HCT116 (cell line): ENCODE results near the gene TNFAIP8. TPM values are rescaled to one million over a fixed set of nuclear protein-coding genes. Genes with fewer than 3 reads are reported as not detected.

Source experiments
- ATAC-seq: fragments of 200-7000 bp; cut with Tn5 transposase; 2 replicates; pipeline ENCODE4 v1.9.1; 2020; ENCODE audit warnings: mild to moderate bottlenecking, moderate library complexity
- BruUV-seq: library from RNA; stranded (reverse); fragments of 400-500 nt; replicated peaks from 2 replicates; lab custom pipeline; 2021; lab: Mats Ljungman, UMichigan
- CTCF ChIA-PET: fragments of 300-600 bp; sonication (Branson Sonifier 250); formaldehyde crosslinking; loops from one replicate; lab custom pipeline; 2021; ENCODE audit warnings: antibody characterized with exemption; lab: Charles Lee
- POLR2A ChIA-PET: fragments of 300-600, 350-600 bp; sonication (Branson Sonifier 250); formaldehyde crosslinking; loops from one replicate; lab custom pipeline; 2021; ENCODE audit warnings: antibody characterized with exemption; lab: Charles Lee
- RAD21 ChIA-PET, 2 experiments: fragments of 300-600 bp; sonication (Branson Sonifier 250); formaldehyde crosslinking; loops; one replicate each; lab custom pipeline; 2023; ENCODE audit warnings: low total read pairs in 2 of 2; ENCODE audit not compliant: uncharacterized antibody in 2 of 2, unreplicated experiment in 2 of 2, low non-redundant PET in 1 of 2; lab: Charles Lee
- DNase-seq: peaks from one replicate; pipeline ENCODE4 v3.0.0-alpha.2; 2010; ENCODE audit warnings: low read depth, low spot score
- H2AFZ ChIP-seq: fragments of 200-600 bp; shearing (Covaris generic), sonication (generic); 2 replicates; pipeline ENCODE4 v1.6.1; 2017; ENCODE audit warnings: low read depth, mixed run types, mixed read lengths, antibody characterized with exemption, low read length; ENCODE audit not compliant: poor library complexity, severe bottlenecking
- H3K27ac ChIP-seq: 2 replicates; pipeline ENCODE4 v1.5.1; 2012; ENCODE audit warnings: low read depth, low read length
- H3K27me3 ChIP-seq: fragments of 200-600 bp; sonication (generic); 2 replicates; pipeline ENCODE4 v1.6.1; 2016; ENCODE audit warnings: mixed run types, low read length, mixed read lengths; ENCODE audit not compliant: insufficient read depth
- H3K36me3 ChIP-seq, 2 experiments: fragments of 200-500 bp in 1 of 2; fragments of 200-600 bp in 1 of 2; sonication (Bioruptor generic) in 1 of 2; sonication (generic) in 1 of 2; 2 replicates each; pipeline versions ENCODE4 v1.5.1 to v1.6.1; 2014 to 2016; ENCODE audit warnings: low read length in 2 of 2, inconsistent platforms in 1 of 2, mixed read lengths in 1 of 2, mixed run types in 1 of 2; ENCODE audit not compliant: insufficient read depth in 2 of 2, control insufficient read depth in 1 of 2
- H3K4me1 ChIP-seq, 2 experiments: fragments of 200-600 bp in 1 of 2; sonication (generic) in 1 of 2; 2 replicates each; pipeline versions ENCODE4 v1.5.1 to v1.6.1; 2012 to 2017; ENCODE audit warnings: low read length in 2 of 2, inconsistent platforms in 1 of 2, mild to moderate bottlenecking in 1 of 2, mixed read lengths in 1 of 2, mixed run types in 1 of 2, moderate library complexity in 1 of 2; ENCODE audit not compliant: insufficient read depth in 2 of 2, control insufficient read depth in 1 of 2
- H3K4me2 ChIP-seq: fragments of 200-600 bp; sonication (generic); 2 replicates; pipeline ENCODE4 v1.6.1; 2017; ENCODE audit warnings: mixed run types, low read length, mixed read lengths
- H3K4me3 ChIP-seq, 2 experiments: fragments of 200-600 bp in 1 of 2; sonication (generic) in 1 of 2; replicated peaks in 1 of 2; 2 replicates each; pipeline ENCODE4 v1.5.1; 2011 to 2016; ENCODE audit warnings: low read length in 2 of 2, control low read depth in 1 of 2, low read depth in 1 of 2, mild to moderate bottlenecking in 1 of 2, mixed read lengths in 1 of 2, mixed run types in 1 of 2
- H3K79me2 ChIP-seq: fragments of 200-600 bp; sonication (generic); 2 replicates; pipeline ENCODE4 v1.6.1; 2017; ENCODE audit warnings: mild to moderate bottlenecking, mixed run types, low read length, moderate library complexity, mixed read lengths; ENCODE audit not compliant: insufficient read depth
- H3K9ac ChIP-seq: fragments of 200-600 bp; sonication (generic); 2 replicates; pipeline ENCODE4 v1.6.1; 2016; ENCODE audit warnings: low read length, mixed read lengths
- H3K9me2 ChIP-seq: fragments of 200-600 bp; sonication (generic), shearing (Covaris generic); 2 replicates; pipeline ENCODE4 v1.6.1; 2017; ENCODE audit warnings: mixed run types, mild to moderate bottlenecking, moderate library complexity; ENCODE audit not compliant: insufficient read depth
- H3K9me3 ChIP-seq, 2 experiments: fragments of 200-500 bp in 1 of 2; fragments of 200-600 bp in 1 of 2; sonication (Bioruptor generic) in 1 of 2; sonication (generic) in 1 of 2; 2 replicates each; pipeline ENCODE4 v1.6.1; 2014 to 2017; ENCODE audit warnings: low read length in 2 of 2, mixed read lengths in 2 of 2, inconsistent platforms in 1 of 2, low read depth in 1 of 2, mild to moderate bottlenecking in 1 of 2, mixed run types in 1 of 2, moderate library complexity in 1 of 2; ENCODE audit not compliant: control insufficient read depth in 1 of 2, insufficient read depth in 1 of 2
- H4K20me1 ChIP-seq: fragments of 200-600 bp; sonication (generic), shearing (Covaris generic); 2 replicates; pipeline ENCODE4 v1.6.1; 2017; ENCODE audit warnings: mixed run types, mild to moderate bottlenecking, moderate library complexity; ENCODE audit not compliant: insufficient read depth
- CBX3 ChIP-seq: IDR thresholded peaks from 2 replicates; pipeline ENCODE4 v1.6.1; 2012; ENCODE audit warnings: low read depth
- EGR1 ChIP-seq: IDR thresholded peaks from 2 replicates; pipeline ENCODE4 v1.6.1; 2012; ENCODE audit warnings: low read depth
- ELF1 ChIP-seq: IDR thresholded peaks from 2 replicates; pipeline ENCODE4 v1.6.1; 2012; ENCODE audit warnings: low read depth, borderline replicate concordance
- EZH2 ChIP-seq: fragments of 200-600 bp; sonication (generic); IDR thresholded peaks from 2 replicates; pipeline ENCODE4 v1.6.1; 2017; ENCODE audit warnings: antibody characterized with exemption, mixed run types
- EZH2phosphoT487 ChIP-seq: fragments of 200-600 bp; IDR thresholded peaks from 2 replicates; pipeline ENCODE4 v1.6.1; 2018; ENCODE audit warnings: antibody characterized with exemption, borderline replicate concordance
- FOSL1 ChIP-seq: IDR thresholded peaks from 2 replicates; pipeline ENCODE4 v1.6.1; 2012; ENCODE audit warnings: low read depth
- JUND ChIP-seq: IDR thresholded peaks from 2 replicates; pipeline ENCODE4 v1.6.1; 2012
- POLR2A ChIP-seq: IDR thresholded peaks from 2 replicates; pipeline ENCODE4 v1.7.0; 2011; ENCODE audit warnings: borderline replicate concordance; ENCODE audit not compliant: insufficient read depth, insufficient read length; ENCODE audit errors: extremely low read depth
- POLR2AphosphoS5 ChIP-seq: IDR thresholded peaks from 2 replicates; pipeline ENCODE4 v1.6.1; 2011; ENCODE audit warnings: mild to moderate bottlenecking, low read depth, low read length, moderate library complexity
- RAD21 ChIP-seq: IDR thresholded peaks from 2 replicates; pipeline ENCODE4 v1.6.1; 2012; ENCODE audit warnings: low read depth, mild to moderate bottlenecking
- SIN3A ChIP-seq: IDR thresholded peaks from 2 replicates; pipeline ENCODE4 v1.6.1; 2012; ENCODE audit warnings: low read depth
- SRF ChIP-seq: IDR thresholded peaks from 2 replicates; pipeline ENCODE4 v1.6.1; 2012; ENCODE audit warnings: low read depth
- TCF7L2 ChIP-seq: IDR thresholded peaks from 2 replicates; pipeline ENCODE4 v1.7.0; 2011; ENCODE audit warnings: borderline replicate concordance, inconsistent platforms; ENCODE audit not compliant: insufficient read depth, insufficient read length; ENCODE audit errors: extremely low read depth
- YY1 ChIP-seq: IDR thresholded peaks from 2 replicates; pipeline ENCODE4 v1.6.1; 2011; ENCODE audit warnings: low read length, low read depth, moderate library complexity, mild to moderate bottlenecking; ENCODE audit not compliant: insufficient replicate concordance; ENCODE audit errors: extremely low read depth
- ZFX ChIP-seq: fragments of 450-650 bp; IDR thresholded peaks from 2 replicates; pipeline ENCODE4 v1.6.1; 2017
- ZNF274 ChIP-seq: fragments of 200-500 bp; sonication (Bioruptor generic); IDR thresholded peaks from 2 replicates; pipeline ENCODE4 v1.6.1; 2014; ENCODE audit warnings: mild to moderate bottlenecking, low read depth, low read length, inconsistent platforms
- intact Hi-C: fragments of 100-400 bp; cut with micrococcal nuclease; formaldehyde crosslinking; loops from 2 replicates; pipeline ENCODE4 v1.10.0; 2022
- total RNA-seq: library from RNA; stranded (reverse); gene quantifications from one replicate; pipeline ENCODE4 v1.2.1, GENCODE V29; 2021; ENCODE audit not compliant: unreplicated experiment
- TF ChIP-seq, protein P1 (sequence below), 3 experiments: fragments of 200-600 bp in 1 of 3; sonication (generic) in 1 of 3; IDR thresholded peaks in 2 of 3; conservative IDR thresholded peaks in 1 of 3; 2 replicates each; pipeline ENCODE4 v1.5.1; 2012 to 2017; ENCODE audit warnings: low read depth in 2 of 3, low read length in 2 of 3, antibody characterized with exemption in 1 of 3, borderline replicate concordance in 1 of 3, control low read depth in 1 of 3, mild to moderate bottlenecking in 1 of 3, mixed read lengths in 1 of 3, mixed run types in 1 of 3, moderate library complexity in 1 of 3; ENCODE audit not compliant: insufficient read depth in 1 of 3
- TF ChIP-seq, protein P2 (sequence below): IDR thresholded peaks from 2 replicates; pipeline ENCODE4 v1.6.1; 2012

TNFAIP8 gene
- total RNA-seq, 1 experiment from 2014 or later: 18.4 TPM

DNA sequence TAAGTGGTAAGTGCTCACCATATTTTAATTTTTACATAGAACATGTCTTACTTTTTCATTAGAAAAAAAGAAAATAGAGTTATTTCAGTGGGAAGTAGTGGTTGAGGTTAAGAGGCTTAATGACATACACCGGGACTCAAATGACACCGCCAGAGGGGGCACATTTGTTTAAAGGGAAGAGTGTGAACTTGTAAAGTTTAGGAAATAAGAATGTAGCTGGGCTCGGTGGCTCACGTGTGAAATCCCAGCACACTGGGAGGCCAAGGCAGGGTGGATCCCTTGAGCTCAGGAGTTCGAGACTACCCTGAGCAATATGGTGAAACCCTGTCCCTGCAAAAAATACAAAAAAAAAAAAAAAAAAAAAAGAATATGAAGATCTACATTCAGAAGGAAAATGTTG lies 43.4 kb upstream of the TNFAIP8 start:
- Histone ChIP-seq H3K36me3 (no peaks in the 10 kb centered on the region), H3K4me1 (peaks cover 7 to 10% of the 10 kb centered on the region in 2 experiments; a peak in 3 of 4 replicates), H3K79me2 (no peaks in the 10 kb centered on the region), H4K20me1 (no peaks in the 10 kb centered on the region), H3K27me3 (no peaks in the 10 kb centered on the region), H2AFZ (no peak overlapping the region), H3K4me2 (no peak overlapping the region), H3K9me3 (no peaks in the 10 kb centered on the region), H3K9me2 (no peaks in the 10 kb centered on the region), H3K27ac (no peak overlapping the region), H3K4me3 (no peak overlapping the region), H3K9ac (no peak overlapping the region)
- TF ChIP-seq EZH2phosphoT487: no peak
- no peak for TF ChIP-seq TCF7L2
- intact Hi-C loops: no loop called here
- DNase-seq (no peak), ATAC-seq (no peak)
- ChIA-PET CTCF (interaction anchor here (0.9 kb wide), 1 partner anchor 324 kb away, joined by 3 read pairs; the partner anchor contains the start of gene DTWD2), RAD21 (no interaction called here), POLR2A (no interaction called here)
- no TSS peak for BruUV-seq

DNA sequence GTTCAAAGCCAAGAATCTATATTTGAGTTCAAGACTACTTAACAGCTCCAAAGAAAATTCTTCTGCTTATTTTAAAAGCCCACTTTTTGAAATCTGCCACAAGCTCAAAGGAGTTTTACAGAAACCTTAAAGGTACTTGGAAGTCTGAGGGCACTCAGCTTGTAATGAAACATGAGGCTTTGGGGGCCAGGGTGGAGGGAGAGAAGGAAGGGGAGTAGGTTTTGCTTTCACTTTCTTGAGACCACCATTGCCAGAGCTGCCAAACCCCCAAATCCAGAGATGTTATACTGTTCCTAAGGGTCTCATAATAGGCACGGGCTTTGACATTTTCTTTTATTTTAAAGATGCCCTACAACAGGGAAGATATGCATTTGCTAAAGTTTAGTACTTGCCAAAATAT lies 42.6 kb upstream of the TNFAIP8 start:
- no peaks in the 10 kb centered on the region for H3K79me2 ChIP-seq
- no peak overlapping the region for H3K9ac ChIP-seq
- TF ChIP-seq EZH2phosphoT487: no peak
- TF ChIP-seq POLR2A: no peak
- TF ChIP-seq ZFX: no peak
- TF ChIP-seq CBX3: no peak
- no peak for TF ChIP-seq YY1
- TF ChIP-seq, protein P1, sequence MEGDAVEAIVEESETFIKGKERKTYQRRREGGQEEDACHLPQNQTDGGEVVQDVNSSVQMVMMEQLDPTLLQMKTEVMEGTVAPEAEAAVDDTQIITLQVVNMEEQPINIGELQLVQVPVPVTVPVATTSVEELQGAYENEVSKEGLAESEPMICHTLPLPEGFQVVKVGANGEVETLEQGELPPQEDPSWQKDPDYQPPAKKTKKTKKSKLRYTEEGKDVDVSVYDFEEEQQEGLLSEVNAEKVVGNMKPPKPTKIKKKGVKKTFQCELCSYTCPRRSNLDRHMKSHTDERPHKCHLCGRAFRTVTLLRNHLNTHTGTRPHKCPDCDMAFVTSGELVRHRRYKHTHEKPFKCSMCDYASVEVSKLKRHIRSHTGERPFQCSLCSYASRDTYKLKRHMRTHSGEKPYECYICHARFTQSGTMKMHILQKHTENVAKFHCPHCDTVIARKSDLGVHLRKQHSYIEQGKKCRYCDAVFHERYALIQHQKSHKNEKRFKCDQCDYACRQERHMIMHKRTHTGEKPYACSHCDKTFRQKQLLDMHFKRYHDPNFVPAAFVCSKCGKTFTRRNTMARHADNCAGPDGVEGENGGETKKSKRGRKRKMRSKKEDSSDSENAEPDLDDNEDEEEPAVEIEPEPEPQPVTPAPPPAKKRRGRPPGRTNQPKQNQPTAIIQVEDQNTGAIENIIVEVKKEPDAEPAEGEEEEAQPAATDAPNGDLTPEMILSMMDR (IDR thresholded peaks at IDR 0.05 in 2 of 3, conservative IDR thresholded peaks at IDR 0.05 in 1 of 3; ENCODE audit: borderline replicate concordance in 1 of 3, insufficient read depth in 1 of 3, low read depth in 2 of 3, low read length in 2 of 3): no peak
- no peak for TF ChIP-seq SRF
- no peak for TF ChIP-seq ELF1
- TF ChIP-seq, protein P2, sequence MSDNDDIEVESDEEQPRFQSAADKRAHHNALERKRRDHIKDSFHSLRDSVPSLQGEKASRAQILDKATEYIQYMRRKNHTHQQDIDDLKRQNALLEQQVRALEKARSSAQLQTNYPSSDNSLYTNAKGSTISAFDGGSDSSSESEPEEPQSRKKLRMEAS: no peak
- TF ChIP-seq POLR2AphosphoS5: no peak
- TF ChIP-seq SIN3A: no peak
- no peak for TF ChIP-seq EZH2
- no peak for TF ChIP-seq EGR1
- TF ChIP-seq ZNF274: no peak
- no peak for TF ChIP-seq JUND
- TF ChIP-seq RAD21: no peak
- no peak for TF ChIP-seq FOSL1
- TF ChIP-seq, all 23 proteins: peak for 0
- Histone ChIP-seq H4K20me1 (no peaks in the 10 kb centered on the region), H3K4me3 (no peak overlapping the region), H3K36me3 (no peaks in the 10 kb centered on the region), H3K9me3 (no peaks in the 10 kb centered on the region), H3K4me2 (no peak overlapping the region), H3K9me2 (no peaks in the 10 kb centered on the region), H3K4me1 (peaks cover 7 to 10% of the 10 kb centered on the region in 2 experiments; a peak in 3 of 4 replicates), H3K27me3 (no peaks in the 10 kb centered on the region), H3K27ac (no peak overlapping the region), H2AFZ (no peak overlapping the region)
- no TSS peak for BruUV-seq
- ChIA-PET POLR2A (no interaction called here), CTCF (interaction anchor here (0.9 kb wide), 1 partner anchor 325 kb away, joined by 3 read pairs; the partner anchor contains the start of gene DTWD2), RAD21 (no interaction called here)
- DNase-seq (no peak), ATAC-seq (no peak)
- intact Hi-C loops: no loop called here
